Cortex of kidney (tissue), 1 donor: ENCODE measurements around the gene AMOTL2.

Experiments used
- DNase-seq: peaks from one replicate; lab custom pipeline; 2025; lab: John Stamatoyannopoulos, UW

Gene AMOTL2

GRCh38 chr3:134374105-134374790 lies at the start of gene AMOTL2:
Gene AMOTL2, minus strand, starts transcription at chr3:134374447. Its CDS starts 3,014 bp downstream, at chr3:134371433.
- DNase-seq, result no peak

DNA sequence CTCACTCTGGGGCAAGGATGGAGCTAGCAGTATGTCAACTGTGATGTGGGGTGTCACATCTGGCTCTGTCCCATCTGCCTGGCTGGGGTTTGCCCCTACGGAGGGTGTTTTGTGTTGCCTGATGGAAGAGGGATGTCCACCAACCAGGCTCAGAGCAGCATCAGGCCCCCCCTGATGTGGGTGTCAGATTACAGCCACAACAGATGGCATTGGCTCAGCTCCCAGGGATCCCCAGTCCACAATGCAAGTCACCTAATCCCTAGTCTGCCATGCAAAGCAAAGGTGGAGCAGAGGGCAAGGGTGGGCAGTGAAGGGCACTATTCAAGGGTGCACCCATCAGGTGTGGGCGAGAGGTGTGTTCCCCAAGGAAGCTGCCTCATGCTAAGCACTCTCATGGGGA lies 48.9 kb upstream of the AMOTL2 start:
- no peak for DNase-seq

DNA sequence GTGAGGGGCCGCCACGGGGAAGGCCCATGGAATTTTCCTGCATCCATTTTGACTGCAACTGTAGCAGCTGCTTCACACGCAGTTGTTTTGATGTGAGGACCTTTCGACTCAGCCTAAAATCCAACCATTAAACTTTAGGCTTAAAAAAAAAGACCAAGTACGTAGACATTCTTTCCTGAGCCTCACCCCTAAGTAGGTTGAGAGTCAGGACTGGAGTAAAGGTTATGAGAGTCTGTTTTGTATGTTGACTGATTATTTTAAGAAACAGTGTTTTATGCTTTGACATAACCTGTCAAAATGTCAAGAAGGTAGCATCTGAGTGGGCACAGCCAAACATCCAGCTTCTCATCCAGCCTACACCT lies 45.7 kb upstream of the AMOTL2 start:
- DNase-seq, result no peak

DNA sequence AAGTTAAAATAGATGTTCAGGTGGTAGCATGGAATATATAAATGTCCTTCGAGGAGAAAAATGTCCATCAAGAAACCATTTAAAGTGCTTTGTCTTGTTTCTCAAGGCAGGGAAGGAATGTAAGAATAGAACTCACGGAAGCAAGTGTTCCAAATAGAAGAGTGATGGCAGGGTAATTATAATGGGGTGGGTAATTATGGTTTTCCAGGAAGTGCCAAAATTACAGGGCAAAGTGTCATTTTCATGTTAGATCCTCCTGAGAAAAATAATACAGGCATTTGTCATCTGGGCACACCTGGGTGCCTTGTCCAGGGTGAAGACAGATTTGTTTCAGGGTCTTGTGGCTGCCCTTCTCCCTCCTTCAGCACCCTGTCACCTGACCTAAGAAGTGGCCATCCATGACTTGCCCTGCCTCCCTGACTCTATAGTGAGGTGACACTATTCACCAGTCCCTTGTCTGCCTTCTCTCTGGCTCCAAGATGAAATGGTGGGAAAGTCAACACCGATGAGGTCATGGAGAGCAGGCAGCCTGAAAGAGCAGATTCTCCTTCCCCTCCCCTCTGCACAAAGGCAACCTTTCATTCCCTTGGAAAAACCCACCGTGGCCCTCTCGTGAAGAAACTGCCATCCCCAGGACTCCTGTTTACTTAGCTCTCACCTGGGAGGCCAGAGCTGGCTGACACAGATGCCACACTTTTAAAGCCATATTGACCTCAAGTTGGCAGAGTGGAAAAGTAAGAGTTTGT lies 45.1 kb upstream of the AMOTL2 start:
- no peak for DNase-seq

DNA sequence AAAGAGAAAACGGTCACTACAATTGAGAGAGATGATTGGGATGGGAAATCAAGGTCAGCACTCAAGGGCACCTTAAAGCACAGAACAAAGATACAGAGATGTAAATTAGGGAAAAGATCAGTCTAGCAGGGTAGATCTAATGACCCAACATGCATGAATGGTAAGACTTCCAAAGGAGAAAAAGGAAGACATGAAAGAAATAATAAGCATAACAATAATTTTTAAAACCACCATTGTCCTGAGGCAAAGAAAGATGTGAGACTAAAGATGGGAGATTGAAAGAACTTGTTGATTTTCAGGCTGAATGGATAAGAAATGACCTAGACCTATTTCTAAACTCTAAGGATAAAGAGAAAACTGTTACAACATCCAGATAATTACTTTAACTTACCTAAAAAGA lies 34.8 kb upstream of the AMOTL2 start:
- DNase-seq, result no peak

DNA sequence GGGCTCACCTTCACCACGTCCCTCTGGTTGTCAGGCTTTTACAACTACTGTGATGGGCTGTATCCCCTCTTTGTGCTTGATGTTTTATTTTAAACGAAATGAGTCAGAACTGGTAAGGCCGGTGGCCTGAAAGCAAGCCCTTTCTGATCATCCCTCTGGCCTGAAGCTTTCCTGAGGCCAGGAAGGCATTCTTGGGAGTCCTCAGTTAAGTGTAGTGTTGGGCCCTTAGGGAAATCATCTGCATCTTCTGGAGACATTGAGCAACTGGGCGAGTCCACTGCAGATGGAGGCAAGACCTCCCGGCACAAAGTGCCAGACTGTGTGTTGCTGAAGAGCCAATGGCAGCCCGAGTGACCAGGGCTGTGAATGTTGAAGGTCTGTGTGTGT lies 33.0 kb upstream of the AMOTL2 start:
- DNase-seq, result no peak

DNA sequence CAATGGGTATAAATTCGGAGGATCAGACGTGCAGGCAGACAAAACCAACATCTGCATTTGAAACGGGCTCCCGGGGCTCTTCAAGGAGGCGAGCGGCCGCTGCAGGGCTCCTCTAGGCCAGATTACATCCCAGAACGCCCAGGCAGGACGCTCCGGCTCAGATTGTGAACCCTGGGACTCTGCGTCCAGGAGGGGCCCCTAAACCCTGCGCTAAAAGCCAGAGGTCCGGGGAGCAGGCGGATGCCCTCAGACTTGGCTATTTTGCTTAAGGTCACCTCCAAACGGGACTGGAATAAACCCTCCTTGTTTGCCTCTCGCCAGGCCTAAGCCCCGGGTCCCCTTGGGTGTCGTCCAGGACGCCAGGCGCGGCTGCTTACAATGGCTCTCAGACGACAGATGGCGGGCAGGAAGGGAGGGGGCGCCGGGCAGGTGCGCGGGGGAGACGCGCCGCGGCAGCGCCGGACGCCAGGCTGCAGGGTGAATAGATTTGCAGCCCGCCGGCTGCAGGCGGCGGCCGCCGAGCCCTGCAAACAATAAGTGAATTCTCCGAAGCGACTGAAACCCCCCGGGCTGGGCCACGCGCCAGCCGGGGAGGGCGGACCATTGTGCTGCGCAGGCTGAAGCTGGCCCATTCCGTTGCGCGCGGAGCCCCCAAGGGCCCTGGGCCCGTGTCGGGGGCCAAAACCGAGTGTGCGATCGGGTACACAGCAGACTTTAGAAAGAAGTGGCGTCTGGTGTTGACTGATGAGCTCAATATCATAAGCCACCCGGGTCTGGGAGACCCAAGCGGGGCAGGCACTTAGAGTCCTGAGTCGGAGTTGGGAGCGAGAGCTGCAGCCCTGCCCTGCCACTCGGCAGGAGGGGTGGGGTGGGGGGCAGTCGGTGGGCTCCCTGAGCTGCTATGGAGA lies 32.3 kb upstream of the AMOTL2 start:
- DNase-seq, result no peak

- DNase-seq, result no peak
These were observed 30.2 kb upstream of the AMOTL2 start for GRCh38 chr3:134404366-134404885.

GRCh38 chr3:134397755-134398154 lies 23.5 kb upstream of the AMOTL2 start:
- DNase-seq, result no peak

GRCh38 chr3:134395103-134395502 lies 20.9 kb upstream of the AMOTL2 start:
- no peak for DNase-seq

DNA sequence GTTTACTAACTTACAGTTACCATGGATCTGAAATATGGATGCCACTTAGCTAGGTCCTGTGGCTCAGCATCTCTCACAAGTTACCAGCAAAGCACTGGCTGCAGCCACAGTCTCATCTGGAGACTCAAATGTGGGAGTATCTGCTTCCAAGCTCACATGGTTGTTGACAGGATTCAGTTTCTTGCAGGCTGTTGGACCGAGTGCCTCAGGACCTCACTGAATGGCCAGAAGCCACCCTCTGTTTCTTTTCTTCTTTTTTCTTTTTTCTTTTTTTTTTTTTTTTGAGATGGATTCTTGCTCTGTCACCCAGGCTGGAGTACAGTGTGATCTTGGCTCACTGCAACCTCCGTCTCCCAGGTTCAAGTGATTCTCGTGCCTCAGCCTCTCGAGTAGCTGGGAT lies 20.1 kb upstream of the AMOTL2 start:
- no peak for DNase-seq

- DNase-seq, result no peak
These were observed 18.8 kb upstream of the AMOTL2 start for GRCh38 chr3:134393074-134393473.

GRCh38 chr3:134392336-134392983 lies 18.2 kb upstream of the AMOTL2 start:
- DNase-seq, result no peak

DNA sequence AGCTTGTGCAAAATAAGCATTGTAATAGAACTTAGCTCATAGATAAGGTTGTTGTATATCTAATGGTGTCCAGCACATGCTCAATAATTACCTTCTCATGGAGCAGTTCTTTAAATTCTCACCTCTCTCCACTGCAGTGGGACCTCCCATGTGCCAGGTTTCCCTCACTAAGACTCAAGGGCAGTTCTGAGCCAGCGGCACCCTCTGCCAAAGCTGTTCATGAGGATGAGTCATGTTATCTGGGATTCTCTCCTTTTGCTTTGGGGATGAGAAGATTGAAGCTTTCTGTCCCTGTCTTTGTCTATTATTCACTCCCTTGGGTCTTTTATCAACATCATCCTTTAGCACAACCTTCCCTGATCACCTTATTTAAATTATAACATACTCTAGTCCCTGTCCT lies 15.6 kb upstream of the AMOTL2 start:
- DNase-seq, result no peak

GRCh38 chr3:134388788-134389485 lies 14.7 kb upstream of the AMOTL2 start:
- no peak for DNase-seq

GRCh38 chr3:134388292-134388691 lies 14.0 kb upstream of the AMOTL2 start:
- no peak for DNase-seq

DNA sequence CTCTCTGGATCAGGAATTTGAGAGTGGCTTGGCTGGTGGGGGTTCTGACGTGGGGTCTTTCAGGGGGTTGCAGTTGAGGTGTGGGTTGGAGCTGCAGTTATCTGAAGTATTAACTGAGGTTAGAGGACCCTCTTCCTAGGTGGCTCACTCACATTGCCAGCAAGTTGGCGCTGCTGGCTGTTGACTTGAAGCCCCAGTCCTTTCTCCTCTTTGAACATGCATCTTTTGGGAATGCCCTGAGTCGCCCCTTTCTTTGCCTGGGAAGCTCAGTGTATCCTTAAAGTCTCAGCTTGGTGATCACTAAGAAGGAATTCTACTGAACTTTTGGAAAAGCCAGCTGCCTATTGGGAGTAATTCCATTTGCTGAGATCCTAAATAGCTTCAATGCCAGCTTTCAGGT lies 13.0 kb upstream of the AMOTL2 start:
- no peak for DNase-seq

DNA sequence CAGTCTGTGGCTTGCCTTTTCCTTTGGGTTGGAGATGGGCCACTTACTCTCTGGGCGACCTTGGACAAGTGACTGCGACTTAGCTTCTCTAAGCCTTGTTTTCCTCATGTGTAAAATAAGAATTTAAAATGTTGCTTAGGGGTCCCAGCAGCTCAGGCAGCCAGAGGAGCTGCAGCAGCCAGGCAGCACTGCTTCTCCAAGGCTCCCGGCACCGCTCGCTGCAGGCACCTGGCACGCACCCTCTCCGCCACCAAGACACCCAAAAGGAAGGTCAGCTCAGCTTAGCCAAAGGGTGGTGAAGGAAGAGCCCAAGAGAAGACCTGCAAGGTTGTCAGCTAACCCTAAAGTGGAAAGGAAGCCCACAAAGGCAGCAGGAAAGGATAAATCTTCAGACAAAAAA lies 10.7 kb upstream of the AMOTL2 start:
- DNase-seq, result no peak

DNA sequence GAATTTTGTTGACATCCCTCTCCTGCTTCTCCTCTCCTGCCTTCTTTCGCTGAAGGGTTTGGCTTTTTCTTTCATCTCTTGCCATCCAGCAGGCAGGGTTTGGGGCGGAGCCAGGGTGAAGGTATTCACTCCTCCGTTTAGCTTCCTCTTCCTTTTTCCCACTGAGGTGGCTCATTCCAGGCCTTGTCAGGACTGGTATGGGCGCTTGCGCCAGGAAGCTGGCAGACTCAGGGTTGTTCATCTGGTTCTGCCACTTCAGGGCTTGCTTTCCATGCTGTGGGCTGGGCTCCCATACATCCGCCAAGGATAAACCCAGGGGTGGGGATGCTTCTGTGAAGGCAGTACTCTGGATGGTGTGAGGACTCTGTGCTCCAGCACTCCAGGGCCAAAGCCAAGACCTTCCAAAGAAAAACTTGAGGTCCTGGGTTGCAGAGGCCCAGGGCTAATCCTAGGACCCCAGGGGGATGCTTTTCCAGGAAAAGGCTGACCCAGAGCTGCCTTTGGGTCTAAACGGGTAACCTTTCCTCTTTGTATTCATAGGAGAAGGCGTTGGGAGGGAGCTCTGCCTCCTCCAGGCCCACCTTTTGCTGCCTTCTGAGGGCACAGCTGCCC lies 7.7 kb upstream of the AMOTL2 start:
- DNase-seq, result no peak

DNA sequence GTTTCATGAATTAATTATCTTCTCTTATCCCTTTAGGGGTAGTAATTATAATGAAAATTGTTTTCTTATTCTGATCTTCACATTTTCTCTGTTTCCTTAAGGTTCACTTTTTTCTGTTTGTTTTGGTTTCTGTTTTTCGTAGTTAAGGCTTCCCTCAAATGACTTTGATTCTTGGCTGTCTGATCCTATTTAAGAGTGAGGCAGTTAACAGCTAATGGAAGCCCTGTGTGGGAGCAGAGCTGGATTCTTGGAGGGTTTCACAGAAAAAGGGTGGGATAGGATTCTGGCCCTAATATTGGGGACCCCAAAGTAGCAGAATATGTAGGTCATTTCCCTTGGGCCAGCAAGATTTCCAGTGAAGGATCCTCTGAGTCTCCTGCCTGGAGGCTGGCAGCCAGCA lies 6.8 kb upstream of the AMOTL2 start:
- DNase-seq, result no peak

- no peak for DNase-seq
These were observed 6.0 kb upstream of the AMOTL2 start for GRCh38 chr3:134380249-134380648.
